ENCODE measurements around the gene PDCL2. TPM values are rescaled to one million over a fixed set of nuclear protein-coding genes. Genes with fewer than 3 reads are reported as not detected.

The PDCL2 gene
- total and polyA plus RNA-seq, 2 experiments from 2014 or later, result 0.35 to 1.9 TPM

GRCh38 chr4:55530167-55530566 lies 61.9 kb downstream of the PDCL2 start:
- Histone ChIP-seq H3K36me3 (ENCODE audit: insufficient read depth) (no peaks in the 10 kb centered on the region), H3K79me2 (replicated peaks; ENCODE audit: insufficient read depth) (peaks cover 100% of the 10 kb centered on the region), H3K27ac (ENCODE audit: low read depth) (no peak overlapping the region), H3K4me1 (ENCODE audit: insufficient read depth) (peaks cover 32% of the 10 kb centered on the region), H3K27me3 (ENCODE audit: insufficient read depth) (no peaks in the 10 kb centered on the region), H3K9me2 (ENCODE audit: insufficient read depth) (no peaks in the 10 kb centered on the region), H2AFZ (no peak overlapping the region), H3K4me3 (no peak overlapping the region), H3K4me2 (no peak overlapping the region), H4K20me1 (replicated peaks; ENCODE audit: insufficient read depth) (0 out of 2 replicates have a peak, but pooled peaks cover 3% of the 10 kb centered on the region), H3F3A (replicated peaks; ENCODE audit: low read depth) (no peaks in the 10 kb centered on the region)
- Mint-ChIP-seq H3K4me3 (no peak overlapping the region), H3K27ac (no peak overlapping the region), H3K9me3 (peaks cover 6% of the 10 kb centered on the region; the same call in 2 of the 3 replicates), H3K27me3 (ENCODE audit: insufficient read depth, low read depth, poor library complexity) (no peaks in the 10 kb centered on the region), H3K4me1 (peaks cover 33% of the 10 kb centered on the region), H3K36me3 (ENCODE audit: low read depth) (peaks cover 14% of the 10 kb centered on the region; the same call in 2 of the 3 replicates)
- TF ChIP-seq ZNF114 (CRISPR knock-in tag; IDR thresholded peaks at IDR 0.05), result no peak
- no peak for TF ChIP-seq CREB1 (CRISPR knock-in tag; IDR thresholded peaks at IDR 0.05; ENCODE audit: low read depth)
- TF ChIP-seq NANOG (IDR thresholded peaks at IDR 0.05; ENCODE audit: borderline replicate concordance), result no peak
- no peak for TF ChIP-seq REST (IDR thresholded peaks at IDR 0.05; ENCODE audit: unreplicated experiment)
- TF ChIP-seq POLR2AphosphoS5 (IDR thresholded peaks at IDR 0.05; ENCODE audit: low read depth), result no peak
- TF ChIP-seq EZH2 (IDR thresholded peaks at IDR 0.05; ENCODE audit: low read depth, unreplicated experiment), result no peak
- no peak for TF ChIP-seq ZNF462 (CRISPR knock-in tag; IDR thresholded peaks at IDR 0.05)
- no peak for TF ChIP-seq STAT1 (IDR thresholded peaks at IDR 0.05; ENCODE audit: unreplicated experiment)
- no peak for TF ChIP-seq JUNB (IDR thresholded peaks at IDR 0.05; ENCODE audit: unreplicated experiment)
- no peak for TF ChIP-seq EZH2phosphoT487 (IDR thresholded peaks at IDR 0.05; ENCODE audit: unreplicated experiment)
- no peak for TF ChIP-seq ETS1 (IDR thresholded peaks at IDR 0.05)
- TF ChIP-seq CTCF (conservative IDR thresholded peaks at IDR 0.05; ENCODE audit: low read depth in 2 of 2), result no peak
- no peak for TF ChIP-seq ZNF331 (CRISPR knock-in tag; IDR thresholded peaks at IDR 0.05; ENCODE audit: low read depth)
- DNase-seq (ENCODE audit: low spot score) (no peak), ATAC-seq (no peak)

Measured in GM23338 (cell line).